PFSK-1 (cell line): ENCODE results near the gene ENG.

ENCODE experiments used
- POLR2AphosphoS5 ChIP-seq: IDR thresholded peaks from 2 replicates; pipeline ENCODE4 v1.6.1; 2012; ENCODE audit warnings: low read depth, mild to moderate bottlenecking, control low read depth, low read length, moderate library complexity
- SIN3A ChIP-seq: IDR thresholded peaks from 2 replicates; pipeline ENCODE4 v1.6.1; 2012; ENCODE audit warnings: mild to moderate bottlenecking, low read length, moderate library complexity, borderline replicate concordance; ENCODE audit not compliant: insufficient read depth
- TAF1 ChIP-seq: IDR thresholded peaks from 2 replicates; pipeline ENCODE4 v1.6.1; 2012; ENCODE audit warnings: low read length, control low read depth, borderline replicate concordance; ENCODE audit not compliant: insufficient read depth

DNA sequence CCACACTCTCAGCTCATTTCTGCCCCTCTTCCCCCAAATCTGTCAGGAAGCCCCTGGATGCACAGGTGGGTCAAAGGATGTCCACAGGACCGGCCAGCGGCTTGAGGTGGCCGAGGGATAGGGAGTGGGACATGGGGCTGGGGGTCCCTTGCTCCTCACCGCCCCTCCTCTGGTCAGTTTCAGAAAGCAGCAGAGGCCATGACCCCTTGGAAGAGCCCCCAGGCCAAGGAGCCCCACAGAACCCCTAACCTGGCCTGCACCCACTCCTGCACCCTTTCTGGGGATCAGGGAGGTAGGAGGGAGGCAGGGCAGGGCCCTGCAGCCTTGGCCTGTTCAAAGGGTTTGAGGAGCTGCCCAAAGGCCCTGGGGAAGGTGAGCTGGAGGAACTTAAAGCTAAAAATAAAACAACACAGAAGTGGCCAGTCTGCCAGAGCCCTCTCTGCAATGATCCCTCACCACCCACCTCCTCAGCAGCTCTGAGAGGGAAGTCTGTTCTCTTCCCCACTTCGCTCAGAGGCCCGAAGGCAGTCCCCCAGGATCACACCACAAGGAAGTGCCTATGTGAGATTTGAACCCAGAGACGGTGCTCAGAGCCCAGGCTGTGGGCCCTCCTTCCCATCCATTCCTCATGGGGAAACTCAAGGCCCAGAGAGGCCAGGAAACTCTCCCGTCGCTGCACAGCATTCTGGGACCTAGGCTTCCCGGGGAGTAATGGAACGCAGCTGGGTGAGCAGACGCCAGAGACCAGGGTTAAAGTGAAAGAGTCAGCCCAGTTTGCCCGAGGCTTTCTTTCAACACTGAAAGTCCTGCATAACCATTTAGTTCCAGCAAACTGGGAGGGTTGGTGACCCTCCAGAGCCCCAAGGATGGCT, 910 bp downstream of the ENG start:
- TF ChIP-seq POLR2AphosphoS5 (no peak), TAF1 (no peak), SIN3A (no peak)
